OCI-LY3 (cell line): ENCODE data around the gene LAMC3.

Source experiments
- H2AFZ ChIP-seq: fragments of 200-600, 300-600 bp; shearing (Covaris generic); 2 replicates; pipeline ENCODE4 v1.6.0; 2014; ENCODE audit warnings: antibody characterized with exemption, low read depth, low read length
- H3K27ac ChIP-seq: fragments of 200-600, 300-600 bp; sonication (generic); 2 replicates; pipeline ENCODE4 v1.5.1; 2014; ENCODE audit warnings: mild to moderate bottlenecking, low read length, moderate library complexity, mixed read lengths
- H3K27me3 ChIP-seq: fragments of 200-600, 300-600 bp; sonication (generic); 2 replicates; pipeline ENCODE4 v1.6.1; 2014; ENCODE audit warnings: low read depth, low read length, mixed read lengths
- H3K36me3 ChIP-seq: fragments of 200-600, 300-600 bp; sonication (generic); replicated peaks from 2 replicates; pipeline ENCODE3; 2014; ENCODE audit warnings: low read depth, low read length, mixed read lengths
- H3K4me1 ChIP-seq: fragments of 300-600, 200-600 bp; sonication (generic); 2 replicates; pipeline ENCODE4 v1.6.1; 2014; ENCODE audit warnings: low read length, mixed read lengths
- H3K4me2 ChIP-seq: fragments of 200-600, 300-600 bp; sonication (generic); 2 replicates; pipeline ENCODE4 v1.6.1; 2014; ENCODE audit warnings: low read length, mixed read lengths
- H3K4me3 ChIP-seq: fragments of 300-600, 200-600 bp; sonication (generic); 2 replicates; pipeline ENCODE4 v1.5.1; 2014; ENCODE audit warnings: antibody characterized with exemption, mild to moderate bottlenecking, low read length, moderate library complexity
- H3K79me2 ChIP-seq: fragments of 300-600, 200-600 bp; shearing (Covaris generic); 2 replicates; pipeline ENCODE4 v1.6.1; 2014; ENCODE audit warnings: mild to moderate bottlenecking, low read length, mixed read lengths
- H3K9ac ChIP-seq: fragments of 300-600, 200-600 bp; shearing (Covaris generic); 2 replicates; pipeline ENCODE4 v1.6.0; 2014; ENCODE audit warnings: mild to moderate bottlenecking, low read length, moderate library complexity
- H3K9me3 ChIP-seq: fragments of 200-600, 300-600 bp; shearing (Covaris generic); 2 replicates; pipeline ENCODE4 v1.6.1; 2014; ENCODE audit warnings: low read length, mixed read lengths; ENCODE audit not compliant: insufficient read depth
- H4K20me1 ChIP-seq: fragments of 200-600, 300-600 bp; sonication (generic); 2 replicates; pipeline ENCODE4 v1.6.1; 2016; ENCODE audit warnings: low read length, mixed read lengths; ENCODE audit not compliant: insufficient read depth
- EZH2phosphoT487 ChIP-seq: fragments of 200-600 bp; shearing (Covaris generic); IDR thresholded peaks from 2 replicates; pipeline ENCODE4 v1.6.1; 2018; ENCODE audit warnings: antibody characterized with exemption, mixed run types, low read depth
- TF ChIP-seq, protein P1 (sequence below): fragments of 200-600, 300-600 bp; sonication (generic); IDR thresholded peaks from 2 replicates; pipeline ENCODE4 v1.5.1; 2014; ENCODE audit warnings: antibody characterized with exemption, low read length, low read depth

Gene LAMC3

DNA sequence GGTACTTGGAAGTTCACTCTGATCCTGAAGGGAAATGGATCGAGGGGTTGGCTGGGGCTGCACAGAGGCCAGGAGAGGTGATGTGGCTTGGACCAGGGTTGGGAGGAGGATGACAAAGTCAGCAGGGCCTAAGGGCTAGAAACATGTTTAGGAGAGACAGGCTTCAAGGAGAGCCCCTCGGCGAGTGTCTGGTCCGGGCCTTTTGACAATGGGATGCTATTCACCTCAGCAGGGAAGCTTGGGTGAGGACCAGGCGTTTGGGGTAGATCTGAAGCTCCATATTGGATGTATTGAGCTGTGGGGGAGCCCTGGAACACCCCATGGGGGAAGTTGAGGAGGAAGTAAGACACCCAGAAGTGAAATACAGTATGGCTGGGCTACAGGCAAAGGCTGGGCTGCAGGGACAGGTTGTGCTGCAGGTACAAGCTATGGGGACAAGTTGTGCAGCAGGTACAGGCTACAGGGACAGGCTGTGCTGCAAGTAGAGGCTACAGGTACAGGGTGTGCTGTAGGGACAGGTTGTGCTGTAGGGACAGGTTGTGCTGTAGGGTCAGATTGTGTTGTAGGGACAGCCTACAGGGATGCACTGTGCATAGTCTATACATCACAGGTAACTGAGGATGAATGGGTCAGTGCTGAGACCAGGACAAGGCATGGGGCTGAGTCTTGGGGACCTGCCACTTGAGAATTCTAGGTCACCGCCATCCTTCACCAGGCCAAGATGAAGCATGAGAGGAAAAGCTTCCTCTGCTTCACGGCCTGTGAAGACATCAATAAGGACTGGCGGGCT is 47.3 kb upstream of the LAMC3 start:
- Histone ChIP-seq H3K4me1 (no peaks in the 10 kb centered on the region), H3K79me2 (no peaks in the 10 kb centered on the region), H3K27ac (no peak overlapping the region), H3K9ac (no peak overlapping the region), H4K20me1 (no peaks in the 10 kb centered on the region), H2AFZ (no peak overlapping the region), H3K4me2 (no peak overlapping the region), H3K9me3 (no peaks in the 10 kb centered on the region), H3K36me3 (no peaks in the 10 kb centered on the region), H3K4me3 (no peak overlapping the region), H3K27me3 (no peaks in the 10 kb centered on the region)
- no peak for TF ChIP-seq EZH2phosphoT487
- TF ChIP-seq, protein P1, sequence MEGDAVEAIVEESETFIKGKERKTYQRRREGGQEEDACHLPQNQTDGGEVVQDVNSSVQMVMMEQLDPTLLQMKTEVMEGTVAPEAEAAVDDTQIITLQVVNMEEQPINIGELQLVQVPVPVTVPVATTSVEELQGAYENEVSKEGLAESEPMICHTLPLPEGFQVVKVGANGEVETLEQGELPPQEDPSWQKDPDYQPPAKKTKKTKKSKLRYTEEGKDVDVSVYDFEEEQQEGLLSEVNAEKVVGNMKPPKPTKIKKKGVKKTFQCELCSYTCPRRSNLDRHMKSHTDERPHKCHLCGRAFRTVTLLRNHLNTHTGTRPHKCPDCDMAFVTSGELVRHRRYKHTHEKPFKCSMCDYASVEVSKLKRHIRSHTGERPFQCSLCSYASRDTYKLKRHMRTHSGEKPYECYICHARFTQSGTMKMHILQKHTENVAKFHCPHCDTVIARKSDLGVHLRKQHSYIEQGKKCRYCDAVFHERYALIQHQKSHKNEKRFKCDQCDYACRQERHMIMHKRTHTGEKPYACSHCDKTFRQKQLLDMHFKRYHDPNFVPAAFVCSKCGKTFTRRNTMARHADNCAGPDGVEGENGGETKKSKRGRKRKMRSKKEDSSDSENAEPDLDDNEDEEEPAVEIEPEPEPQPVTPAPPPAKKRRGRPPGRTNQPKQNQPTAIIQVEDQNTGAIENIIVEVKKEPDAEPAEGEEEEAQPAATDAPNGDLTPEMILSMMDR = no peak

DNA sequence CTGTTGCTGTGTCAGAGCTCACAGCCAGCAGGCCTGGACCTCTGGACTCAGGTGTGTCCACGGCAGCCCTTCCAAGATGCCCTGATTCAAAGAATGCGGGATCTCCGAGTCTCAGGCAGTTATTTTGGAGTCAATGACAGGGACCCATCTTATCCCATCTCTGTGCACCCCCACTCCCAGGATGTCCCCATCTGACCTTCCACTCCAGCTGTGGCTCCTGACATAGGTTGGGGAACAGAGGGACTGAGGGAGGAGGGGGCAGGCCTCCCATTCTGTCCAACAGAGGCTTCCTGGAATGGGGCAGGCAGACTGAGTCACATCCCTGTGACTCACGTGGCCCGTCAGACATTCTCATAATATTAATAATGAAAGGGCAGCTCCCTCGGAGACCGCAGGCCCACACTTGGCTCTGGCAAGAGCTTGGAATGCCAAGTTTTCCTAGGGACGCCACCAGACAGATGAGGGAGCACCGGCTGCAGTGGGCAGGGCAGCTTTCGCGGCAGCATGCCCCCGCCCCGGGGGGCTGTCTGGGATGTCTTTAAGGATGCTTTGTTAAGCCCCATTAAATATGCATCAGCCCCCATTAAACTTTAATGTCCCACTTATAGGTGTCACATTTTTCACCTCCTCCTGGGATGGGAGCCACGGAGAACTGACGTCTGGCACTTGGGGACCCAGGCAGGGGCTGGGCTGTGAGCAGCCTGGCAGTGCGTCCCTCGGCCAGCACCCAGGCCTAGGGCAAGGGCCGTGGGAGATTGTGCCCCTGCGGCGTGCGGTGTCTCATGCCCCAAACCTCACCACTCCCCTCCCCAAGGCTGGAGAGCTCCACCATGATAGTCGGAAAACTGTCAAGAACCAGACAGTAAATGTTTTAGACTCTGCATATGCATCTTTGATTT is 46.3 kb upstream of the LAMC3 start:
- Histone ChIP-seq H3K79me2 (no peaks in the 10 kb centered on the region), H2AFZ (no peak overlapping the region), H3K9ac (no peak overlapping the region), H3K4me1 (no peaks in the 10 kb centered on the region), H4K20me1 (no peaks in the 10 kb centered on the region), H3K27ac (no peak overlapping the region), H3K4me3 (no peak overlapping the region), H3K36me3 (no peaks in the 10 kb centered on the region), H3K9me3 (no peaks in the 10 kb centered on the region), H3K4me2 (no peak overlapping the region), H3K27me3 (no peaks in the 10 kb centered on the region)
- TF ChIP-seq, protein P1 = no peak
- no peak for TF ChIP-seq EZH2phosphoT487

- no peak overlapping the region for H3K9ac ChIP-seq
- no peaks in the 10 kb centered on the region for H3K4me1 ChIP-seq
- TF ChIP-seq, protein P1 = no peak
- TF ChIP-seq EZH2phosphoT487 = no peak
- no peaks in the 10 kb centered on the region for H3K36me3 ChIP-seq
- H3K79me2 ChIP-seq = no peaks in the 10 kb centered on the region
- H3K4me2 ChIP-seq = no peak overlapping the region
- H3K27ac ChIP-seq = no peak overlapping the region
- no peak overlapping the region for H3K4me3 ChIP-seq
- no peaks in the 10 kb centered on the region for H4K20me1 ChIP-seq
- no peaks in the 10 kb centered on the region for H3K27me3 ChIP-seq
- no peaks in the 10 kb centered on the region for H3K9me3 ChIP-seq
- H2AFZ ChIP-seq = no peak overlapping the region
Measured at GRCh38 chr9:130963337-130963908, 45.6 kb upstream of the LAMC3 start.

GRCh38 chr9:130963916-130964315 is 45.1 kb upstream of the LAMC3 start:
- Histone ChIP-seq H3K4me1 (no peaks in the 10 kb centered on the region), H3K36me3 (no peaks in the 10 kb centered on the region), H4K20me1 (no peaks in the 10 kb centered on the region), H3K9ac (no peak overlapping the region), H3K4me3 (no peak overlapping the region), H2AFZ (no peak overlapping the region), H3K27me3 (no peaks in the 10 kb centered on the region), H3K4me2 (no peak overlapping the region), H3K79me2 (no peaks in the 10 kb centered on the region), H3K27ac (no peak overlapping the region), H3K9me3 (no peaks in the 10 kb centered on the region)
- TF ChIP-seq, protein P1 = no peak
- no peak for TF ChIP-seq EZH2phosphoT487
